RKO (cell line): ENCODE data around the gene MACROD2.

Experiments used
- DNase-seq: peaks from one replicate; pipeline ENCODE4 v3.0.0-alpha.2; 2016; ENCODE audit warnings: low spot score

Gene MACROD2

GRCh38 chr20:14712302-14712739 is 717.0 kb downstream of the MACROD2 start:
- no peak for DNase-seq

- DNase-seq = no peak
These were observed 720.1 kb downstream of the MACROD2 start for GRCh38 chr20:14715400-14715799.

- no peak for DNase-seq
These were observed 721.1 kb downstream of the MACROD2 start for GRCh38 chr20:14716351-14716801.

- no peak for DNase-seq
These were observed 722.1 kb downstream of the MACROD2 start for GRCh38 chr20:14717134-14717999.

- peak; percentile 10 for DNase-seq
These were observed 724.9 kb downstream of the MACROD2 start for GRCh38 chr20:14720251-14720650.

GRCh38 chr20:14721926-14722452 is 726.7 kb downstream of the MACROD2 start:
- DNase-seq = no peak

- DNase-seq = no peak
These were observed 728.3 kb downstream of the MACROD2 start for GRCh38 chr20:14723614-14724013.

GRCh38 chr20:14724036-14724435 is 728.7 kb downstream of the MACROD2 start:
- DNase-seq = no peak

- no peak for DNase-seq
These were observed 729.2 kb downstream of the MACROD2 start for GRCh38 chr20:14724468-14724867.

GRCh38 chr20:14726591-14726990 is 731.3 kb downstream of the MACROD2 start:
- DNase-seq = no peak

- DNase-seq = no peak
These were observed 732.3 kb downstream of the MACROD2 start for GRCh38 chr20:14727485-14728150.

GRCh38 chr20:14729390-14729789 is 734.1 kb downstream of the MACROD2 start:
- no peak for DNase-seq

- DNase-seq = no peak
These were observed 737.0 kb downstream of the MACROD2 start for GRCh38 chr20:14732343-14732742.

- no peak for DNase-seq
These were observed 737.7 kb downstream of the MACROD2 start for GRCh38 chr20:14732996-14733395.

GRCh38 chr20:14740380-14740779 is 745.1 kb downstream of the MACROD2 start:
- DNase-seq = no peak

GRCh38 chr20:14741616-14742015 is 746.3 kb downstream of the MACROD2 start:
- DNase-seq = no peak

- DNase-seq = no peak
These were observed 749.4 kb downstream of the MACROD2 start for GRCh38 chr20:14744723-14745122.

GRCh38 chr20:14745830-14746229 is 750.5 kb downstream of the MACROD2 start:
- no peak for DNase-seq

GRCh38 chr20:14751191-14751590 is 755.9 kb downstream of the MACROD2 start:
- DNase-seq = no peak

GRCh38 chr20:14757728-14758127 is 762.4 kb downstream of the MACROD2 start:
- DNase-seq = no peak

- DNase-seq = no peak
These were observed 763.0 kb downstream of the MACROD2 start for GRCh38 chr20:14758356-14758755.

GRCh38 chr20:14759979-14760378 is 764.7 kb downstream of the MACROD2 start:
- DNase-seq = no peak

GRCh38 chr20:14761903-14762302 is 766.6 kb downstream of the MACROD2 start:
- DNase-seq = no peak
